SK-N-SH (cell line): Measurements from ENCODE around the gene RUVBL1. TPM values are rescaled to one million over a fixed set of nuclear protein-coding genes. Genes with fewer than 3 reads are reported as not detected.
A peak's percentile ranks its signal among the peaks of the same experiment; 100 is the strongest.

Experiments used
- CTCF ChIA-PET: fragments of 300-600, 350-600 bp; formaldehyde crosslinking; extraction: SDS; loops from one replicate; lab custom pipeline; 2021; lab: Yijun Ruan, JAX
- POLR2A ChIA-PET: fragments of 350-600 bp; sonication (Branson Sonifier 250); formaldehyde crosslinking; extraction: SDS; loops from one replicate; lab custom pipeline; 2020; ENCODE audit warnings: antibody characterized with exemption, inconsistent platforms; lab: Yijun Ruan, JAX
- DNase-seq: peaks from one replicate; pipeline ENCODE4 v3.0.0; 2012
- H2AFZ ChIP-seq: fragments of 200-600 bp; sonication (generic); 2 replicates; pipeline ENCODE4 v1.8.1; 2016; ENCODE audit warnings: antibody characterized with exemption, mild to moderate bottlenecking, low read depth
- H3F3A ChIP-seq: fragments of 200-600 bp; sonication (generic); replicated peaks from 2 replicates; pipeline ENCODE3; 2016; ENCODE audit warnings: antibody characterized with exemption, mild to moderate bottlenecking; ENCODE audit not compliant: insufficient read depth
- H3K27ac ChIP-seq, 2 experiments: fragments of 200-500 bp in 1 of 2; fragments of 200-600 bp in 1 of 2; sonication (Bioruptor generic) in 1 of 2; sonication (generic), shearing (Covaris generic) in 1 of 2; 2 replicates each; pipeline versions ENCODE4 v1.5.1 to v1.6.1; 2014 to 2016; ENCODE audit warnings: low read depth in 2 of 2, inconsistent platforms in 1 of 2, low read length in 1 of 2, mild to moderate bottlenecking in 1 of 2, mixed read lengths in 1 of 2
- H3K27me3 ChIP-seq: fragments of 200-600 bp; sonication (generic), shearing (Covaris generic); 2 replicates; pipeline ENCODE4 v1.6.1; 2016; ENCODE audit warnings: mixed run types; ENCODE audit not compliant: insufficient read depth
- H3K36me3 ChIP-seq, 2 experiments: fragments of 200-500 bp in 1 of 2; fragments of 200-600 bp in 1 of 2; sonication (Bioruptor generic) in 1 of 2; sonication (generic) in 1 of 2; replicated peaks in 1 of 2; 2 replicates each; pipeline versions ENCODE3 to v1.5.1; 2014 to 2016; ENCODE audit warnings: low read length in 1 of 2, mild to moderate bottlenecking in 1 of 2; ENCODE audit not compliant: insufficient read depth in 2 of 2, control insufficient read depth in 1 of 2
- H3K4me1 ChIP-seq, 2 experiments: fragments of 200-500 bp in 1 of 2; fragments of 200-600 bp in 1 of 2; sonication (Bioruptor generic) in 1 of 2; sonication (generic), shearing (Covaris generic) in 1 of 2; 2 replicates each; pipeline versions ENCODE4 v1.5.1 to v1.6.1; 2014 to 2016; ENCODE audit warnings: low read depth in 1 of 2, low read length in 1 of 2, mixed run types in 1 of 2; ENCODE audit not compliant: insufficient read depth in 2 of 2, control insufficient read depth in 1 of 2
- H3K4me2 ChIP-seq: fragments of 200-600 bp; sonication (generic), shearing (Covaris generic); 2 replicates; pipeline ENCODE4 v1.6.1; 2017; ENCODE audit warnings: mixed run types
- H3K4me3 ChIP-seq, 2 experiments: fragments of 200-500 bp in 1 of 2; fragments of 200-600 bp in 1 of 2; sonication (Bioruptor generic) in 1 of 2; sonication (generic), shearing (Covaris generic) in 1 of 2; 2 replicates each; pipeline versions ENCODE4 v1.5.1 to v1.8.1; 2014 to 2016; ENCODE audit warnings: low read depth in 2 of 2, inconsistent platforms in 1 of 2, low read length in 1 of 2, mild to moderate bottlenecking in 1 of 2, mixed read lengths in 1 of 2, moderate library complexity in 1 of 2
- H3K79me2 ChIP-seq: fragments of 200-600 bp; sonication (generic); 2 replicates; pipeline ENCODE4 v1.8.1; 2017; ENCODE audit warnings: mild to moderate bottlenecking; ENCODE audit not compliant: insufficient read depth
- H3K9ac ChIP-seq: fragments of 200-600 bp; sonication (generic); 2 replicates; pipeline ENCODE4 v1.6.1; 2017; ENCODE audit warnings: mixed run types
- H3K9me2 ChIP-seq: fragments of 200-600 bp; sonication (generic); 2 replicates; pipeline ENCODE4 v1.6.1; 2017; ENCODE audit warnings: mixed run types
- H3K9me3 ChIP-seq: fragments of 200-600 bp; sonication (generic); 2 replicates; pipeline ENCODE4 v1.6.1; 2017; ENCODE audit warnings: mixed run types, mild to moderate bottlenecking, moderate library complexity
- H4K20me1 ChIP-seq: fragments of 200-600 bp; sonication (generic); 2 replicates; pipeline ENCODE4 v1.6.1; 2017; ENCODE audit warnings: mild to moderate bottlenecking, mixed run types; ENCODE audit not compliant: insufficient read depth
- CTCF ChIP-seq: fragments of 200-600 bp; sonication (generic); IDR thresholded peaks from 2 replicates; pipeline ENCODE4 v1.6.1; 2017; ENCODE audit warnings: antibody characterized with exemption, mild to moderate bottlenecking, moderate library complexity
- ELF1 ChIP-seq: IDR thresholded peaks from 2 replicates; pipeline ENCODE4 v1.4.0; 2012
- EP300 ChIP-seq, 2 experiments: IDR thresholded peaks; 2 replicates each; pipeline versions ENCODE4 v1.4.0 to v1.6.1; 2012; ENCODE audit warnings: borderline replicate concordance in 1 of 2, low read depth in 1 of 2, low read length in 1 of 2
- EZH2phosphoT487 ChIP-seq: fragments of 200-600 bp; sonication (generic); IDR thresholded peaks from 2 replicates; pipeline ENCODE4 v1.6.1; 2017; ENCODE audit warnings: low read depth, mixed run types, mild to moderate bottlenecking, antibody characterized with exemption, moderate library complexity, borderline replicate concordance
- FOSL2 ChIP-seq: IDR thresholded peaks from 2 replicates; pipeline ENCODE4 v1.4.0; 2012; ENCODE audit warnings: low read depth, mild to moderate bottlenecking, moderate library complexity, borderline replicate concordance
- FOXM1 ChIP-seq: IDR thresholded peaks from 2 replicates; pipeline ENCODE4 v1.4.0; 2012; ENCODE audit warnings: low read depth, mild to moderate bottlenecking
- GATA2 ChIP-seq: sonication (generic); formaldehyde crosslinking; IDR thresholded peaks from 2 replicates; pipeline ENCODE4 v1.5.0; 2020; ENCODE audit warnings: mild to moderate bottlenecking, missing genetic modification reagents
- IRF3 ChIP-seq: fragments of 150-350 bp; IDR thresholded peaks from 2 replicates; pipeline ENCODE4 v1.6.1; 2016; ENCODE audit warnings: mild to moderate bottlenecking, low read depth, low read length
- JUND ChIP-seq: IDR thresholded peaks from 2 replicates; pipeline ENCODE4 v1.4.0; 2012
- MEF2A ChIP-seq: IDR thresholded peaks from 2 replicates; pipeline ENCODE4 v1.4.0; 2012; ENCODE audit warnings: low read depth, borderline replicate concordance
- MXI1 ChIP-seq: IDR thresholded peaks from 2 replicates; pipeline ENCODE4 v1.6.1; 2012; ENCODE audit warnings: mild to moderate bottlenecking, low read depth, low read length, improper control_type of control experiment
- NRF1 ChIP-seq: IDR thresholded peaks from 2 replicates; pipeline ENCODE4 v1.6.1; 2012; ENCODE audit warnings: low read depth, mild to moderate bottlenecking, low read length
- PBX3 ChIP-seq: IDR thresholded peaks from 2 replicates; pipeline ENCODE4; 2012
- RAD21 ChIP-seq: IDR thresholded peaks from 2 replicates; pipeline ENCODE4 v1.6.1; 2012; ENCODE audit warnings: mild to moderate bottlenecking, low read length
- RCOR1 ChIP-seq: fragments of 150-350 bp; IDR thresholded peaks from 2 replicates; pipeline ENCODE4 v1.6.1; 2017; ENCODE audit warnings: antibody characterized with exemption, low read length
- REST ChIP-seq: IDR thresholded peaks from 2 replicates; pipeline ENCODE4 v1.6.1; 2012; ENCODE audit warnings: mild to moderate bottlenecking, low read depth, low read length, moderate library complexity
- RFX5 ChIP-seq: IDR thresholded peaks from 2 replicates; pipeline ENCODE4 v1.6.1; 2012; ENCODE audit warnings: mild to moderate bottlenecking, improper control_type of control experiment, low read length
- YY1 ChIP-seq: IDR thresholded peaks from 2 replicates; pipeline ENCODE4 v1.4.0; 2012; ENCODE audit warnings: low read depth, mild to moderate bottlenecking
- WGBS: methylation state at CpG from one replicate; pipeline ENCODE4 v1.1.6; 2017; ENCODE audit warnings: low lambda C conversion rate; 5-methylcytosine and 5-hydroxymethylcytosine counted together
- polyA plus RNA-seq, 3 experiments: library from polyadenylated mRNA; depleted of rRNA; stranded (reverse); fragments of >200 nt; gene quantifications; 2 replicates each; pipeline ENCODE4 v1.2.3, GENCODE V29; 2012

RUVBL1 gene
- polyA plus RNA-seq, 1 of the 3 experiments (the other 2 are of a cell fraction), result 140 TPM

GRCh38 chr3:128056258-128056657, 67.4 kb downstream of the RUVBL1 start:
- no peak for TF ChIP-seq YY1
- no peak for TF ChIP-seq NRF1
- TF ChIP-seq RFX5, result peak; percentile 94
- TF ChIP-seq EP300 (IDR thresholded peaks at IDR 0.05; ENCODE audit: borderline replicate concordance in 1 of 2, low read depth in 1 of 2, low read length in 1 of 2), result peak in 1 of 2 experiments; percentile 78; a peak in 2 of 4 replicates
- no peak for TF ChIP-seq PBX3
- no peak for TF ChIP-seq RAD21
- TF ChIP-seq FOXM1, result no peak
- TF ChIP-seq GATA2, result 0 out of 2 replicates have a peak, but pooled peaks have one; percentile 26
- TF ChIP-seq CTCF, result no peak
- TF ChIP-seq MXI1, result peak; percentile 72; the same call in 1 of the 2 replicates
- TF ChIP-seq MEF2A, result no peak
- Histone ChIP-seq H3F3A (peaks cover 35% of the 10 kb centered on the region), H3K27me3 (no peaks in the 10 kb centered on the region), H4K20me1 (peaks cover 53% of the 10 kb centered on the region), H3K36me3 (peaks cover 55 to 63% of the 10 kb centered on the region in 2 experiments), H3K4me2 (peak overlapping the region; percentile 82; the same call in 1 of the 2 replicates), H3K27ac (peak overlapping the region; percentile 1 to 87; a peak in 2 of 4 replicates), H3K9ac (no peak overlapping the region), H3K9me3 (no peaks in the 10 kb centered on the region), H3K79me2 (peaks cover 71% of the 10 kb centered on the region), H2AFZ (no peak overlapping the region), H3K9me2 (no peaks in the 10 kb centered on the region), H3K4me1 (peaks cover 15 to 37% of the 10 kb centered on the region in 2 experiments), H3K4me3 (no peak overlapping the region; a peak in 1 of 4 replicates)
- CTCF ChIA-PET, result interaction anchor here (0.7 to 2.2 kb wide), 15 partner anchors 12 to 624 kb away, joined by 3 to 19 read pairs (median 3); partner anchors contain the start of gene RUVBL1
- 52% methylated on average over 4 of the region's 4 CpGs for WGBS
- POLR2A ChIA-PET, result interaction anchor here (2.0 kb wide), 1 partner anchor 10 kb away, joined by 6 read pairs; no protein-coding TSS in a partner anchor
- no peak for DNase-seq

- Histone ChIP-seq H3K79me2 (peaks cover 72% of the 10 kb centered on the region), H3K9me2 (no peaks in the 10 kb centered on the region), H3K27me3 (no peaks in the 10 kb centered on the region), H3K9me3 (no peaks in the 10 kb centered on the region), H3K4me2 (peak overlapping the region; percentile 82), H3K36me3 (peaks cover 42 to 44% of the 10 kb centered on the region in 2 experiments), H3K4me1 (peaks cover under 1 to 41% of the 10 kb centered on the region in 2 experiments; a peak in 2 of 4 replicates), H3K27ac (peak overlapping the region; percentile 64 to 88; a peak in 3 of 4 replicates), H2AFZ (no peak overlapping the region), H3F3A (peaks cover 18% of the 10 kb centered on the region), H4K20me1 (peaks cover 36% of the 10 kb centered on the region), H3K4me3 (peak overlapping the region; percentile 93 to 98), H3K9ac (peak overlapping the region; percentile 98; the same call in 1 of the 2 replicates)
- ChIA-PET POLR2A (no interaction called here), CTCF (interaction anchor here (1.2 kb wide), 1 partner anchor 563 kb away, joined by 3 read pairs; no protein-coding TSS in a partner anchor)
- TF ChIP-seq FOSL2, result peak; percentile 28; the same call in 1 of the 2 replicates
- no peak for TF ChIP-seq EZH2phosphoT487
- TF ChIP-seq REST, result no peak
- no peak for TF ChIP-seq CTCF
- peak; percentile 32; the same call in 1 of the 2 replicates for TF ChIP-seq JUND
- no peak for TF ChIP-seq IRF3
- no peak for TF ChIP-seq RCOR1
- no peak for TF ChIP-seq ELF1
- 54% methylated on average over 3 of the region's 3 CpGs for WGBS
- DNase-seq, result no peak
Measured at GRCh38 chr3:128054367-128054766, 69.2 kb downstream of the RUVBL1 start.
